Colonic mucosa (tissue), 4 donors: ENCODE measurements around the gene NR1D1. TPM values are rescaled to one million over a fixed set of nuclear protein-coding genes. Genes with fewer than 3 reads are reported as not detected.
"Not testable (repeated sequence)": the region's sequence is repeated elsewhere in the genome, so short reads cannot be mapped to it uniquely, and the experiment has no call there.

Experiments
- DNase-seq: peaks from one replicate; pipeline ENCODE4 v3.0.0-alpha.2; 2020
- H3K27ac ChIP-seq: fragments of 200-600 bp; one replicate; pipeline ENCODE4 v1.8.0; 2021
- H3K27me3 ChIP-seq: fragments of 200-600 bp; one replicate; pipeline ENCODE4 v1.8.0; 2021
- H3K36me3 ChIP-seq: fragments of 200-600 bp; one replicate; pipeline ENCODE4 v1.8.0; 2021
- H3K4me1 ChIP-seq: fragments of 200-600 bp; one replicate; pipeline ENCODE4 v1.8.0; 2021; ENCODE audit warnings: mild to moderate bottlenecking
- H3K4me3 ChIP-seq: fragments of 200-600 bp; one replicate; pipeline ENCODE4 v1.8.0; 2021
- H3K9ac ChIP-seq, 2 donors: one replicate each; pipeline ENCODE4 v1.7.0; 2013; ENCODE audit warnings: control low read depth in 2 of 2, low read depth in 2 of 2, low read length in 2 of 2
- H3K9me3 ChIP-seq: fragments of 200-600 bp; one replicate; pipeline ENCODE4 v1.8.0; 2021
- intact Hi-C: fragments of 100-400 bp; cut with DNase I; formaldehyde crosslinking; loops from one replicate; pipeline ENCODE4 v1.14.1; 2022
- total RNA-seq, 2 donors: library from RNA; stranded (reverse); fragmentation: NEBNext Ultra II Directional in 1 of 2; extraction: Animal tissue kit (Norgen Biotek cat#: 25700) in 1 of 2; gene quantifications; one replicate each; pipeline ENCODE4 v1.2.1, GENCODE V29; 2021
- TF ChIP-seq, protein P1 (sequence below): fragments of 200-600 bp; IDR thresholded peaks from one replicate; pipeline ENCODE4 v1.8.0; 2022; ENCODE audit warnings: antibody characterized with exemption, mild to moderate bottlenecking
- donor health status: healthy.
- donor health status: DM: no; HTN: no; CAD: no.
- donor health status: DM: no; HTN: no; CAD: no.

The NR1D1 gene
- 10 to 100 TPM in 1 of 2 donors, 1 to 10 TPM in 1; 4.8 to 18.8 TPM for total RNA-seq

DNA sequence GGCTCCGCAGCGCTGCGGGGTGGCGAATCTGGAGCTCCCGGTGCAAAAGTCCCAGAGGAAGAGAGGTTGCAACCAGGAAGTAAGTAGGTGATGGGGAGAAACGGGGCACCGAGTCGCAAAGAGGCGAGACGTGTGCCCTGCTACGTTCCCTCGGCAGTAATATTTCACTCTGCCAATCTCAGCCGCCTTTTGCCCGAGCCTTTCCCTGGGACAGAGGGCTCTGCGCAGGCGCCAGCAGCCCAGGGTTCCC is at the start of gene NR1D1:
Gene NR1D1 (minus strand): TSS at position 171 of the 250 bp plus-strand sequence. CDS start 495 bp downstream, outside the sequence.
- no peaks in the 10 kb centered on the region for H3K27me3 ChIP-seq
- H3K27ac ChIP-seq, result peak within 1 kb of the TSS; percentile 94
- TF ChIP-seq, protein P1, sequence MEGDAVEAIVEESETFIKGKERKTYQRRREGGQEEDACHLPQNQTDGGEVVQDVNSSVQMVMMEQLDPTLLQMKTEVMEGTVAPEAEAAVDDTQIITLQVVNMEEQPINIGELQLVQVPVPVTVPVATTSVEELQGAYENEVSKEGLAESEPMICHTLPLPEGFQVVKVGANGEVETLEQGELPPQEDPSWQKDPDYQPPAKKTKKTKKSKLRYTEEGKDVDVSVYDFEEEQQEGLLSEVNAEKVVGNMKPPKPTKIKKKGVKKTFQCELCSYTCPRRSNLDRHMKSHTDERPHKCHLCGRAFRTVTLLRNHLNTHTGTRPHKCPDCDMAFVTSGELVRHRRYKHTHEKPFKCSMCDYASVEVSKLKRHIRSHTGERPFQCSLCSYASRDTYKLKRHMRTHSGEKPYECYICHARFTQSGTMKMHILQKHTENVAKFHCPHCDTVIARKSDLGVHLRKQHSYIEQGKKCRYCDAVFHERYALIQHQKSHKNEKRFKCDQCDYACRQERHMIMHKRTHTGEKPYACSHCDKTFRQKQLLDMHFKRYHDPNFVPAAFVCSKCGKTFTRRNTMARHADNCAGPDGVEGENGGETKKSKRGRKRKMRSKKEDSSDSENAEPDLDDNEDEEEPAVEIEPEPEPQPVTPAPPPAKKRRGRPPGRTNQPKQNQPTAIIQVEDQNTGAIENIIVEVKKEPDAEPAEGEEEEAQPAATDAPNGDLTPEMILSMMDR, result no peak
- H3K4me1 ChIP-seq, result peaks cover 49% of the 10 kb centered on the region
- intact Hi-C loops, result no loop called here
- H3K4me3 ChIP-seq, result peak within 1 kb of the TSS; percentile 73
- no peak for DNase-seq
- H3K9ac ChIP-seq, result peak within 1 kb of the TSS; percentile 95 to 100
- peaks cover 9% of the 10 kb centered on the region for H3K36me3 ChIP-seq
- no peaks in the 10 kb centered on the region for H3K9me3 ChIP-seq

DNA sequence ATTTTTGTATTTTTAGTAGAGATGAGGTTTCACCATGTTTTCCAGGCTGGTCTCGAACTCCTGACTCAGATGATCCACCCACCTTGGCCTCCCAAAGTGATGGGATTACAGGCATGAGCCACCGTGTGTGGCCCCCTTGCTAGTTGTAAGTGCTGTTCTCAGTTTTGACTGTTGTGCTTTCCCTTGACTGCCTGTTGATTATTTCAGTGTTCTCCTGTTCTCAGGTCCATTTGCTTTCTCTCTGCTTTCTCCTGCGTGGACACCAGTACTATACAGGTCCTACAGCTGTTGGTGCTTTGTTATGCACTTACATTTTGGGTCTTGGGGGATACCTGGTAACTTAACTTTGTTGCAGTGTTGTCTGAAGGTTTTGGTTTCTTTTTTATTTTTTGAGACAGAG is 48.1 kb upstream of the NR1D1 start:
- TF ChIP-seq, protein P1, result no peak
- no peak overlapping the region for H3K27ac ChIP-seq
- intact Hi-C loops, result no loop called here
- H3K4me1 ChIP-seq, result no peaks in the 10 kb centered on the region
- H3K36me3 ChIP-seq, result peaks cover 5% of the 10 kb centered on the region
- H3K9me3 ChIP-seq, result no peaks in the 10 kb centered on the region
- no peak for DNase-seq
- no peak overlapping the region for H3K9ac ChIP-seq
- no peaks in the 10 kb centered on the region for H3K27me3 ChIP-seq
- H3K4me3 ChIP-seq, result no peak overlapping the region

DNA sequence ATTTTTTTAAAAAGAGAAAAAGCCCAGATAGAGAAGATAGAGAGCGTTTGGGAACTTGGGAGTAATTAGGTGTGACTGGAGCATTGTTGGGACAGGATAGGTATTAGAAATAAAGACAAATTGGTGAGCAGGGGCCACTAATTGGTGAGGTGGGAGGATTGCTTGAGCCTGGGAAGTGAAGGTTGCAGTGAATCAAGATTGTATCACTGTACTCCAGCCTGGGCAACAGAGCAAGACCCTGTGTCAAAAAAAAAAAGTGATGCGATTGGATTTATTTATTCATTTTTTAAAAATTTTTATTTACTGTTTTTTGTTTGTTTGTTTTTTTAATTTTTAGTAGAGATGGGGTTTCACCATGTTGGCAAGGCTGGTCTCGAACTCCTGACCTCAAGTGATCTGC is 45.1 kb upstream of the NR1D1 start:
- Histone ChIP-seq H3K4me1 (peaks cover 5% of the 10 kb centered on the region), H3K4me3 (no peak overlapping the region), H3K36me3 (peaks cover 5% of the 10 kb centered on the region), H3K27me3 (no peaks in the 10 kb centered on the region), H3K27ac (no peak overlapping the region), H3K9me3 (no peaks in the 10 kb centered on the region), H3K9ac (no peak overlapping the region)
- DNase-seq, result no peak
- TF ChIP-seq, protein P1, result no peak
- intact Hi-C loops, result no loop called here

DNA sequence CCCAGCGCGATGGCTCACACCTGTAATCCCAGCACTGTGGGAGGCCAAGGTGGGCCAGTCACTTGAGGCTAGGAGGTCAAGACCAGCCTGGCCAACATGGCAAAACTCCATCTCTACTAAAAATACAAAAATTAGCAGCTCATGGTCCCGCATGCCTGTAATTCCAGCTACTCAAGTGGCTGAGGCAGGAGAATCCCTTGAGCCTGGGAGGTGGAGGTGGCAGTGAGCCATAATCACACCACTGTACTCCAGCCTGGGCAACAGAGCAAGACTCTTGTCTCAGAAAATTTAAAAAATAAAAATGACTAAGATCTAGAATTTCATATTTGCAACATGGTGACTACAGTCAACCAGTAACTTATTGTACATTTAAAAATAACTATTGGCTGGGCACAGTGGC is 42.8 kb upstream of the NR1D1 start:
- DNase-seq, intact Hi-C loops, H3K4me3 ChIP-seq, H3K36me3 ChIP-seq, H3K27me3 ChIP-seq, H3K27ac ChIP-seq, H3K9me3 ChIP-seq, H3K9ac ChIP-seq: not testable (repeated sequence)
- peaks cover 11% of the 10 kb centered on the region for H3K4me1 ChIP-seq

DNA sequence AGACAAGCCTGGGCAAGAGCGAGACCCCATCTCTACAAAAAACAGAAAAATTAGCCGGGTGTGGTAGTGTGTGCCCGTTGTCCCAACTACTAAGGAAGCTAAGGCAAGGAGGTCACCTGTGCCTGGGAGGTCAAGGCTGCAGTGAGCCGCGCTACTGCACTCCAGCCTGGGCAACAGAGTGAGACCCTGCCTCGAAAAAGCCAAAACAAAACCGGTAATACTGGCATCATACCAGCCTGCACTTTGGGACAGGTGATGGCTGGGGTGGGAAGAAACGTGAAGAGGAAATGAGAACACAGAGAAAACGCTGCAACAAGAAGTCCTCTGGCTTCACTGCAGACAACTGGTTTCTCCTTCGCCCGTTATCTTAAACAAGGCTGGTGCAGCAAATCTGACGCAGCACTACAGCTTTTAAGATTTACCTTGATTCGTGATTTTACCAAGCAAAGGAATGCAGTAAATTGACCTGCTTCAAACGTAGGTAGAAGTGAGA is 39.2 kb upstream of the NR1D1 start:
- H3K36me3 ChIP-seq, result no peaks in the 10 kb centered on the region
- peak; percentile 36 for DNase-seq
- H3K9ac ChIP-seq, result peak overlapping the region; percentile 82 to 96
- peak overlapping the region; percentile 39 for H3K4me3 ChIP-seq
- intact Hi-C loops, result no loop called here
- peak overlapping the region; percentile 93 for H3K27ac ChIP-seq
- no peaks in the 10 kb centered on the region for H3K9me3 ChIP-seq
- H3K27me3 ChIP-seq, result no peaks in the 10 kb centered on the region
- H3K4me1 ChIP-seq, result peaks cover 11% of the 10 kb centered on the region
- TF ChIP-seq, protein P1, result no peak

DNA sequence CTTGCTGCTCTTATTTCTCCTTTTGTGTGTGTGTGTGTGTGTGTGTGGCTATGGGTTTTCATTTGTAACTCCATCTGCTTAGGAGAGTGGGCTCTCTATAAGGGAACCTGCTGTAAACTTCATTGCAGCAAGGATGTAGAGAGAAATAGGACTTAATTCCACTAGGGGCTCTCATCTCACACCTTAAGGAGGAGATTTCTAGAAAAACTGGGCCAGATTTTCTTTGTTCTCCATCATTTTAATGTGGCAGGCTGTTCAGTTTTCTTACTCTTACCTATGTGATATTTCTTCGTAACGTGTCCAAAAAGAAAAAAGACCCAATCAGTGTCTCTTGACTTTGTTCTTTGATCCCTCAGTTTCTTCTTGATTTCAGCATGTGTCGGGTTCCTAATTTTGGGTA is 35.4 kb upstream of the NR1D1 start:
- H3K27ac ChIP-seq, result no peak overlapping the region
- TF ChIP-seq, protein P1, result no peak
- no peak overlapping the region for H3K4me3 ChIP-seq
- H3K27me3 ChIP-seq, result no peaks in the 10 kb centered on the region
- no peaks in the 10 kb centered on the region for H3K9me3 ChIP-seq
- peaks cover 6% of the 10 kb centered on the region for H3K4me1 ChIP-seq
- no peak overlapping the region for H3K9ac ChIP-seq
- DNase-seq, result no peak
- intact Hi-C loops, result no loop called here
- peaks cover 3% of the 10 kb centered on the region for H3K36me3 ChIP-seq
